Left lung (tissue), 10 donors: ENCODE measurements around the gene CIAO2B. TPM values are rescaled to one million over a fixed set of nuclear protein-coding genes. Genes with fewer than 3 reads are reported as not detected.
A peak's percentile ranks its signal among the peaks of the same experiment; 100 is the strongest.

Experiments used
- ATAC-seq: fragments of 200-7000 bp; cut with Tn5 transposase; one replicate; pipeline ENCODE4 v1.9.1; 2020; ENCODE audit warnings: moderate library complexity
- DNase-seq, 4 donors: peaks; one replicate each; pipeline ENCODE4 v3.0.0-alpha.2; 2013 to 2020
- H3K27ac ChIP-seq, 2 donors: fragments of 200-600 bp; sonication (generic) in 1 of 2; one replicate each; pipeline versions ENCODE4 v1.5.0 to v1.8.0; 2020 to 2021
- H3K27me3 ChIP-seq, 2 donors: fragments of 200-600 bp; sonication (generic) in 1 of 2; one replicate each; pipeline versions ENCODE4 v1.5.0 to v1.8.0; 2020 to 2021
- H3K36me3 ChIP-seq, 2 donors: fragments of 200-600 bp; sonication (generic) in 1 of 2; one replicate each; pipeline versions ENCODE4 v1.5.0 to v1.8.0; 2020 to 2021
- H3K4me1 ChIP-seq, 2 donors: fragments of 200-600 bp; one replicate each; pipeline ENCODE4 v1.8.0; 2021
- H3K4me3 ChIP-seq, 2 donors: fragments of 200-600 bp; sonication (generic) in 1 of 2; one replicate each; pipeline versions ENCODE4 v1.5.0 to v1.8.0; 2020 to 2021; ENCODE audit warnings: mild to moderate bottlenecking in 1 of 2
- H3K9me3 ChIP-seq, 2 donors: fragments of 200-600 bp; sonication (generic) in 1 of 2; one replicate each; pipeline versions ENCODE4 v1.5.0 to v1.8.0; 2020 to 2021
- intact Hi-C, 2 donors: fragments of 100-400 bp; cut with DNase I; formaldehyde crosslinking; loops; one replicate each; pipeline versions ENCODE4 v1.11.2 to v1.14.2; 2022
- polyA plus RNA-seq, 6 donors: library from polyadenylated mRNA; unstranded; fragments of 120-200 nt; gene quantifications; one replicate each; pipeline ENCODE4 v1.2.1, GENCODE V29; 2013; ENCODE audit not compliant: insufficient read length in 6 of 6
- total RNA-seq, 2 donors: library from RNA; stranded (reverse); fragmentation: NEBNext Ultra II Directional; extraction: Animal tissue kit (Norgen Biotek cat#: 25700); gene quantifications; one replicate each; pipeline ENCODE4 v1.2.1, GENCODE V29; 2021
- TF ChIP-seq, protein P1 (sequence below), 2 donors: fragments of 200-600 bp; sonication (generic) in 1 of 2; IDR thresholded peaks; one replicate each; pipeline versions ENCODE4 v1.5.0 to v1.8.0; 2021; ENCODE audit warnings: antibody characterized with exemption in 2 of 2
- donor health status: DM: no; HTN: yes; CAD: no.
- donor health status: DM: no; HTN: no; CAD: no.

Gene CIAO2B
- total and polyA plus RNA-seq, 8 donors, result 70.9 to 84.0 (median 81.9) TPM

DNA sequence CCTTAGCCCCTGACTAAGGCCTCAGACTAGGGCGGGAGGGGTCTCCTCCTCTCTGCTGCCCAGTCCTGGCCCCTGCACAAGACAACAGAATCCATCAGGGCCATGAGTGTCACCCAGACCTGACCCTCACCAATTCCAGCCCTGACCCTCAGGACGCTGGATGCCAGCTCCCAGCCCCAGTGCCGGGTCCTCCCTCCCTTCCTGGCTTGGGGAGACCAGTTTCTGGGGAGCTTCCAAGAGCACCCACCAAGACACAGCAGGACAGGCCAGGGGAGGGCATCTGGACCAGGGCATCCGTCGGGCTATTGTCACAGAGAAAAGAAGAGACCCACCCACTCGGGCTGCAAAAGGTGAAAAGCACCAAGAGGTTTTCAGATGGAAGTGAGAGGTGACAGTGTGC, 39.5 kb upstream of the CIAO2B start:
- Histone ChIP-seq H3K36me3 (no peaks in the 10 kb centered on the region), H3K27ac (no peak overlapping the region), H3K4me1 (peaks cover 0 to 4% of the 10 kb centered on the region in 2 donors), H3K9me3 (no peaks in the 10 kb centered on the region), H3K4me3 (no peak overlapping the region), H3K27me3 (peaks cover 0 to 8% of the 10 kb centered on the region in 2 donors)
- intact Hi-C loops, result loop anchor here in 1 of 2 donors (10.0 kb wide), 1 partner anchor 211 kb away; the partner anchor contains the start of gene MATCAP1
- TF ChIP-seq, protein P1, sequence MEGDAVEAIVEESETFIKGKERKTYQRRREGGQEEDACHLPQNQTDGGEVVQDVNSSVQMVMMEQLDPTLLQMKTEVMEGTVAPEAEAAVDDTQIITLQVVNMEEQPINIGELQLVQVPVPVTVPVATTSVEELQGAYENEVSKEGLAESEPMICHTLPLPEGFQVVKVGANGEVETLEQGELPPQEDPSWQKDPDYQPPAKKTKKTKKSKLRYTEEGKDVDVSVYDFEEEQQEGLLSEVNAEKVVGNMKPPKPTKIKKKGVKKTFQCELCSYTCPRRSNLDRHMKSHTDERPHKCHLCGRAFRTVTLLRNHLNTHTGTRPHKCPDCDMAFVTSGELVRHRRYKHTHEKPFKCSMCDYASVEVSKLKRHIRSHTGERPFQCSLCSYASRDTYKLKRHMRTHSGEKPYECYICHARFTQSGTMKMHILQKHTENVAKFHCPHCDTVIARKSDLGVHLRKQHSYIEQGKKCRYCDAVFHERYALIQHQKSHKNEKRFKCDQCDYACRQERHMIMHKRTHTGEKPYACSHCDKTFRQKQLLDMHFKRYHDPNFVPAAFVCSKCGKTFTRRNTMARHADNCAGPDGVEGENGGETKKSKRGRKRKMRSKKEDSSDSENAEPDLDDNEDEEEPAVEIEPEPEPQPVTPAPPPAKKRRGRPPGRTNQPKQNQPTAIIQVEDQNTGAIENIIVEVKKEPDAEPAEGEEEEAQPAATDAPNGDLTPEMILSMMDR (IDR thresholded peaks at IDR 0.05), result no peak
- no peak for ATAC-seq
- peak in 1 of 4 donors; percentile 34 for DNase-seq

DNA sequence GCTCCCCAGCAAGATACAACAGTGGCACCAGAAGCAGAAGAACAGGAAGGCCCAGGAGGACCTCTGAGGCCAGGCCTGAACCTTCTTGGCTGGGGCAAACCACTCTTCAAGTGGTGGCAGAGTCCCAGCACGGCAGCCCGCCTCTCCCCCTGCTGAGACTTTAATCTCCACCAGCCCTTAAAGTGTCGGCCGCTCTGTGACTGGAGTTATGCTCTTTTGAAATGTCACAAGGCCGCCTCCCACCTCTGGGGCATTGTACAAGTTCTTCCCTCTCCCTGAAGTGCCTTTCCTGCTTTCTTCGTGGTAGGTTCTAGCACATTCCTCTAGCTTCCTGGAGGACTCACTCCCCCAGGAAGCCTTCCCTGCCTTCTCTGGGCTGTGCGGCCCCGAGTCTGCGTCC, 38.8 kb upstream of the CIAO2B start:
- TF ChIP-seq, protein P1 (IDR thresholded peaks at IDR 0.05), result no peak
- peaks cover 0 to 8% of the 10 kb centered on the region in 2 donors for H3K27me3 ChIP-seq
- no peak overlapping the region for H3K4me3 ChIP-seq
- H3K27ac ChIP-seq, result no peak overlapping the region
- DNase-seq (no peak), ATAC-seq (peak; percentile 13)
- H3K9me3 ChIP-seq, result no peaks in the 10 kb centered on the region
- peaks cover 0 to 4% of the 10 kb centered on the region in 2 donors for H3K4me1 ChIP-seq
- H3K36me3 ChIP-seq, result no peaks in the 10 kb centered on the region
- intact Hi-C loops, result loop anchor here in 1 of 2 donors (10.0 kb wide), 1 partner anchor 212 kb away; the partner anchor contains the start of gene MATCAP1

DNA sequence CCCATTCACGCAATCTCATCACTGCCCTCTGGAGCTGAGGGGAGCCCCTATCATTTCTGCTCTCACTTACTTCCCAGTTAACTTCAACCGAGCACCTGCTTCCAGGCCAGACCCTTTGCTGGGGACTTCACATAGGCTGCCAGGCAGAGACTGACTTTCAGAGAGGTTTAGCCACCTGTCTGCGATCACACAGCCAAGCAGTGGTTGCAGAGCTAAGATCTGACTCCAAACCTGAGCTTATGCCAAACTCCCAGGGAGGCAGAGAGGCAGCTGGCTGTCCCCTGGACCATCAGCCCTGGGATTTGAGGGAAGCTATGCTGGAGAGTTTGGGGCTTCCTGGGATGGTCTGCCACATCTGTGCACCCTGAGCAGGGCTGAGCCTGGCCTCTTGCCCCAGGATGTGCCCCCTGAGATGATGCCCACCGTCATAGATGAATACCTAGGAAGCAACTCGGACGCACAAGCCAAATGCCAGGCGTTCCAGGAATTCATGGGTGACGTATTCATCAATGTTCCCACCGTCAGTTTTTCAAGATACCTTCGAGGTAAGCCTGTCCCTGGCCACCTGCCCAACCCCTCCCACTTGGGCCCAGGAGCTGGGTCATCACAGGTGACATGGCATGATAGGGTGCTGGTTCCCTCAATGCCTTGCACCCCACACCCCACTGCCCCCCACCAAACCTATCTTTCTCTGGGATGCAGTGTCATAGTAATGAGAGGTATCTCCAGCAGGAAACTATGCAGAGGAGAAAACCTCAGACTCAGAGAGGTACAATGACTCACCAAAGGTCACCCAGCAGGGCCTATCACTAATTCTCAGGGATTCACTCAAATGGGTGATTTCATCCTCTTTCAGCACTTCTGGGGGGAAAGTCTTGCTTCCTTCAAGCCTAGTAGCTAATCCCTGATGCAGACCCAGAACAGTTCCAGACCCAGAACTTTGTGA, 36.8 kb upstream of the CIAO2B start:
- Histone ChIP-seq H3K36me3 (no peaks in the 10 kb centered on the region), H3K4me3 (no peak overlapping the region), H3K27ac (no peak overlapping the region), H3K27me3 (peaks cover 0 to 8% of the 10 kb centered on the region in 2 donors), H3K4me1 (no peaks in the 10 kb centered on the region), H3K9me3 (no peaks in the 10 kb centered on the region)
- DNase-seq (peak in 1 of 4 donors; percentile 6), ATAC-seq (no peak)
- TF ChIP-seq, protein P1 (IDR thresholded peaks at IDR 0.05), result no peak
- intact Hi-C loops, result loop anchor here in 1 of 2 donors (10.0 kb wide), 1 partner anchor 214 kb away; the partner anchor contains the start of gene MATCAP1

DNA sequence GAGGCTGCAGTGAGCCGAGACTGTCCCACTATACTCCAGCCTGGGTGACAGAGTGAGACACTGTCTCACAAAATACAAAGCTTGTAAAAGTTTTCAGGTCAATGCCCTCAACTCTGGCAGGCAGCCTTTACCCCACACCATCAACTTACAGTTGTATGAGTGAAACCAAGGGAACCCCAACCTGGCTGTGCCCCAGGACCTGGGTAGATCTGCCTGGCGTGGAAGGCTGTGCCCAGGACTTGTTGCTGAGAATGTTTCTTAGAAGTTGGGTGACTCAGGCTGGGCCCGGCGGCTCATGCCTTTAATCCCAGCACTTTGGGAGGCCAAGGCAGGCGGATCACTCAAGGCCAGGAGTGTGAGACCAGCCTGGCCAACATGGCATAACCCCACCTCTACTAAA, 34.6 kb upstream of the CIAO2B start:
- no peaks in the 10 kb centered on the region for H3K27me3 ChIP-seq
- no peak overlapping the region for H3K4me3 ChIP-seq
- intact Hi-C loops, result no loop called here
- H3K4me1 ChIP-seq, result no peaks in the 10 kb centered on the region
- ATAC-seq (no peak), DNase-seq (no peak)
- H3K36me3 ChIP-seq, result no peaks in the 10 kb centered on the region
- TF ChIP-seq, protein P1 (IDR thresholded peaks at IDR 0.05), result no peak
- H3K9me3 ChIP-seq, result no peaks in the 10 kb centered on the region
- H3K27ac ChIP-seq, result no peak overlapping the region

DNA sequence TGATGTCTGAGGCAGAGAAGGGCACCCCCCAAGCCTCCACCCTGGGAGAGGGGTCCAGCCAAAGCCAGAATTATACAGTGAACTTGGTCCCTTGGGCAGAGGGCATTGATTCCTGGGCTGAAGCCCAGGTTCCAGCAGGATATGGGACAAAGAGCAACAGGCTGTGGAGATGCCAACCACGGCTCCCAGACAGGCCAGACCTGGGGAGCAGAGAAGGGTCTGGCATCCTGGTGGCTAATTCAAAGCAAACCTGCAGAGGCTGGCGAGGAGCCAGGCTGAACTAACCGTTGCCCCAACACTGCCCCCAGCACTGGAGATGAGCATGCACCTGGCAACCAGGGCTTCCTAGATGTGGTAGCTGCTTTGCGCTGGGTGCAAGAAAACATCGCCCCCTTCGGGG, 29.8 kb upstream of the CIAO2B start:
- Histone ChIP-seq H3K27ac (no peak overlapping the region), H3K4me3 (no peak overlapping the region), H3K36me3 (no peaks in the 10 kb centered on the region), H3K27me3 (no peaks in the 10 kb centered on the region), H3K9me3 (no peaks in the 10 kb centered on the region), H3K4me1 (peaks cover 0 to 28% of the 10 kb centered on the region in 2 donors)
- TF ChIP-seq, protein P1 (IDR thresholded peaks at IDR 0.05), result no peak
- DNase-seq, result no peak
- no peak for ATAC-seq
- intact Hi-C loops, result no loop called here
